Spinal cord (tissue), 10 donors: ENCODE results near the gene MRPS34. TPM values are rescaled to one million over a fixed set of nuclear protein-coding genes. Genes with fewer than 3 reads are reported as not detected.
A peak's percentile ranks its signal among the peaks of the same experiment; 100 is the strongest.

ENCODE experiments used
- DNase-seq, 6 donors: peaks; one replicate each; pipeline versions ENCODE4 v3.0.0 to v3.0.0-alpha.2; 2013 to 2015; ENCODE audit warnings: low spot score in 6 of 6, low read depth in 4 of 6
- H3K27ac ChIP-seq: one replicate; pipeline ENCODE4 v1.5.1; 2013; ENCODE audit warnings: low read depth, low read length, control low read depth
- H3K27me3 ChIP-seq: one replicate; pipeline ENCODE4 v1.6.1; 2013; ENCODE audit warnings: low read length; ENCODE audit not compliant: control insufficient read depth, insufficient read depth
- H3K36me3 ChIP-seq: one replicate; pipeline ENCODE4 v1.6.1; 2013; ENCODE audit warnings: low read length; ENCODE audit not compliant: control insufficient read depth, insufficient read depth
- H3K4me1 ChIP-seq: one replicate; pipeline ENCODE4 v1.6.1; 2013; ENCODE audit warnings: low read length; ENCODE audit not compliant: control insufficient read depth, insufficient read depth
- H3K4me3 ChIP-seq: one replicate; pipeline ENCODE4 v1.5.1; 2013; ENCODE audit warnings: low read depth, low read length, control low read depth
- H3K9me3 ChIP-seq: one replicate; pipeline ENCODE4 v1.6.1; 2013; ENCODE audit warnings: low read length; ENCODE audit not compliant: control insufficient read depth, insufficient read depth
- WGBS: methylation state at CpG from one replicate; pipeline ENCODE4 v1.1.5; 2013; ENCODE audit warnings: missing lambda C conversion rate; ENCODE audit not compliant: insufficient coverage; 5-methylcytosine and 5-hydroxymethylcytosine counted together
- long read RNA-seq, 4 donors: transcript quantifications; one replicate each; lab custom pipeline, GENCODE V29; 2026
- polyA plus RNA-seq, 2 donors: library from polyadenylated mRNA; unstranded; fragments of 120-200 nt; gene quantifications; one replicate each; pipeline ENCODE4 v1.2.1, GENCODE V29; 2013; ENCODE audit not compliant: insufficient read length in 2 of 2
- total RNA-seq, 2 donors: library from RNA; depleted of rRNA in 1 of 2; stranded (reverse); fragments of 120-200 nt in 1 of 2; fragments of >200 nt in 1 of 2; gene quantifications; one replicate each; pipeline versions ENCODE4 v1.2.3 to v1.2.4, GENCODE V29; 2013 to 2014
- donor health status: healthy.

The MRPS34 gene
- 10 to 100 TPM; 22.9 to 76.7 TPM for total RNA-seq
- 10 to 100 TPM; 80.8 to 86.5 TPM for polyA plus RNA-seq
- long read RNA-seq, donor 1, transcript MRPS34-201 (3 exons, 1,040 nt) = minor isoform, 7 of 92 reads
- long read RNA-seq, donor 1, transcript MRPS34-203 (2 exons, 713 nt) = minor isoform, 6 of 92 reads
- long read RNA-seq, donor 1, transcript MRPS34-202 (3 exons, 1,024 nt) = major isoform, 62 of 92 reads
- long read RNA-seq, donor 1, partial matches to known transcripts = 17 of 92 reads
- long read RNA-seq, donor 1, other reads (novel, unspliced or antisense) = 0 of 92 reads
- long read RNA-seq, donor 2, transcript MRPS34-202 (3 exons, 1,024 nt) = major isoform, 26 of 31 reads
- long read RNA-seq, donor 2, partial matches to known transcripts = 0 of 31 reads
- long read RNA-seq, donor 2, other reads (novel, unspliced or antisense) = 0 of 31 reads
- long read RNA-seq, donor 3, transcript MRPS34-202 (3 exons, 1,024 nt) = major isoform, 30 of 38 reads
- long read RNA-seq, donor 3, partial matches to known transcripts = 0 of 38 reads
- long read RNA-seq, donor 3, other reads (novel, unspliced or antisense) = 0 of 38 reads
- long read RNA-seq, donor 4, transcript MRPS34-203 (2 exons, 713 nt) = minor isoform, 6 of 83 reads
- long read RNA-seq, donor 4, transcript MRPS34-202 (3 exons, 1,024 nt) = major isoform, 62 of 83 reads
- long read RNA-seq, donor 4, partial matches to known transcripts = 0 of 83 reads
- long read RNA-seq, donor 4, other reads (novel, unspliced or antisense) = 12 of 83 reads

DNA sequence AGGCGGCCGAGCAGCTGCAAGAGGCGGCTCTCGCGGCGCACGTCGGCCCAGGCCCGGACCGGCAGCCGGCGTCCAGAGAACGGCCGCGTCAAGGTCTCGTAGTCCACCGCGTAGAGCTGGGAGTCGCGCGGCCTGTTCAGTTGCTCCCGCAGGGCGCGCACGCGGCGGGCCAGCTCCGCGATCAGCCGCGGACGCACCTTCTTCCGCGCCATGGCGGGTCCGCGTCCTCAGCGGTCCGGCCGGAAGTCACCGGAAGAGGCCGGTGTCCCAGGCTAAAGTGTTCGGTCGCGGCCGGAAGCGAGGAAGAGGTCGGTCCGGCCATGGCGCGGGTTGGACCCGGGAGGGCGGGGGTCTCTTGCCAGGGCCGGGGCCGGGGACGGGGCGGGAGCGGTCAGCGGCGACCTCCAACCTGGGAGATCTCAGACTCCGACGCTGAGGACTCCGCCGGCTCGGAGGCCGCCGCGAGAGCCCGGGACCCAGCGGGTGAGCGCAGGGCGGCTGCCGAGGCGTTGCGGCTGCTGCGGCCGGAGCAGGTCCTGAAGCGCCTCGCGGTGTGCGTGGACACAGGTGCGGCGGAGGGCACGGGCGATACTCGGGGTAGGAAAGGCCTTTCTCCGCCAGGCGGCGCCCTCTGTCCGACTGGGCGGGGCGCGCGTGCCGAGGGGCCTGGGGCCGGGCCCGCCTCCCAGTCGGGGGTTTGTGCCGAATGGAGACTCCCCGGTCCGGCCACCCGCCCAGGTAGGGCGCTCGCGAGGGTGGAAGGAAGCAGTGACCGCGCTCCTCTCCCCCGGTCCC lies at the start of gene MRPS34:
MRPS34 (minus strand) TSS at position 227 of the 795 bp plus-strand sequence; CDS start at position 212, 15 bp downstream.
- Histone ChIP-seq H3K4me1 (peaks cover 48% of the 10 kb centered on the region), H3K36me3 (peaks cover 80% of the 10 kb centered on the region), H3K27ac (no peak within 1 kb of the TSS), H3K9me3 (no peaks in the 10 kb centered on the region), H3K4me3 (peak within 1 kb of the TSS; percentile 68), H3K27me3 (no peaks in the 10 kb centered on the region)
- under 1% methylated on average over 108 of the region's 108 CpGs for WGBS
- DNase-seq = peak in 5 of 6 donors; percentile 70 to 95 (median 76)

DNA sequence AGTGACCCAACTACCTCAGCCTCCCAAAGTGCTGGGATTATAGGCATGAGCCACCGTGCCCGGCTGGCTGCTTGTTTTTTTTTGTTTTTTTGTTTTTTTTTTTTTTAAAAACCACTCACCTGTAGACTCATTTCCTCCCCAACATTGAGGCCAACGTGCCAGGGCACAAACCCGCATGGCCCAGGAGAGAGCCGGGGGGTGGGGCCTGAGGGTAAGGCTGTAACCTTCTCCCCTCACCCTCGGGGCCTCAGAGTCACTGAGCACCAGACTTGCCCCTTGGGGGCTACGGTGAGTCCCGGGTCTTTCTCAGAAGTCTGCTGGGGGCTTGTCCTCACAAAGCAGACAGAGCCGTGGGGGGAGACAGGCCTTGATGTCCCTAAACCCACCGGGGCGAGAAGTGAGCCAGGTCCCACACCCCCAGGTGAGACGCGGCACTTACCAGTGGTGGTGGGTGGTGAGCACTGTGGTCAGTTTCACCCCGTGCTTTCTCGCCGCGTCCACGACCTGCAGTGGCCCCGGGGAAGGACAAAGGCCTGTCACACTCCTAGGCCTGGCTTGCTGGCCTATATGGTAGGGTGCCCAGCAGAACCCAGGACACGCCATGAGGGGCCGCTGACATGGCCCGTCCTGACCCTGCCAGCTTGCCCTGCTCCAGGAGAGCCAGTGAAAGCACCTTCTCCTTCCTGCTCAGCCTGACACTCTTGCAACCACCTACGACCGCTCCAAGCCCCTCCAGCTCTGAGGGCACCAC lies 49.1 kb upstream of the MRPS34 start:
- no peaks in the 10 kb centered on the region for H3K9me3 ChIP-seq
- DNase-seq = no peak
- H3K36me3 ChIP-seq = peaks cover 69% of the 10 kb centered on the region
- 96% methylated on average over 20 of the region's 24 CpGs for WGBS
- H3K4me1 ChIP-seq = peaks cover 15% of the 10 kb centered on the region
- no peaks in the 10 kb centered on the region for H3K27me3 ChIP-seq
- no peak overlapping the region for H3K27ac ChIP-seq
- no peak overlapping the region for H3K4me3 ChIP-seq

DNA sequence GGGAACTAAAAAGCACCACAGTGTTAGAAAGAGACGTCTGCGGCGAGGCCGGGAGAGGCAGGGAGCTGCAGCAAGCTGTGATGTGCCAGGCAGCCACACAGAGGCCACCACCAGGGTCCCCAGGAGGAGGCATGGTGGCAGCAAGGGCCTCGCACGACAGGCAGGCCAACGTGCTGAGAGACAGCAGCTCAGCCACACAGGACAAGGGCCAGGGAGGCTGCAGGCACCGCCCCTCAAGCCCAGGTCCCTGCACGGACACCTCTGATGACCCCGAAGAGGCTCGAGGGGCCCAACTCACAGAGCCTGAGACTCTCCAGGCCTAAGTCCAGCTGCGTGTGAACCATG lies 48.0 kb upstream of the MRPS34 start:
- Histone ChIP-seq H3K4me1 (peaks cover 14% of the 10 kb centered on the region), H3K9me3 (no peaks in the 10 kb centered on the region), H3K36me3 (peaks cover 80% of the 10 kb centered on the region), H3K4me3 (no peak overlapping the region), H3K27ac (no peak overlapping the region), H3K27me3 (no peaks in the 10 kb centered on the region)
- WGBS = 95% methylated on average over 12 of the region's 12 CpGs
- DNase-seq = no peak

DNA sequence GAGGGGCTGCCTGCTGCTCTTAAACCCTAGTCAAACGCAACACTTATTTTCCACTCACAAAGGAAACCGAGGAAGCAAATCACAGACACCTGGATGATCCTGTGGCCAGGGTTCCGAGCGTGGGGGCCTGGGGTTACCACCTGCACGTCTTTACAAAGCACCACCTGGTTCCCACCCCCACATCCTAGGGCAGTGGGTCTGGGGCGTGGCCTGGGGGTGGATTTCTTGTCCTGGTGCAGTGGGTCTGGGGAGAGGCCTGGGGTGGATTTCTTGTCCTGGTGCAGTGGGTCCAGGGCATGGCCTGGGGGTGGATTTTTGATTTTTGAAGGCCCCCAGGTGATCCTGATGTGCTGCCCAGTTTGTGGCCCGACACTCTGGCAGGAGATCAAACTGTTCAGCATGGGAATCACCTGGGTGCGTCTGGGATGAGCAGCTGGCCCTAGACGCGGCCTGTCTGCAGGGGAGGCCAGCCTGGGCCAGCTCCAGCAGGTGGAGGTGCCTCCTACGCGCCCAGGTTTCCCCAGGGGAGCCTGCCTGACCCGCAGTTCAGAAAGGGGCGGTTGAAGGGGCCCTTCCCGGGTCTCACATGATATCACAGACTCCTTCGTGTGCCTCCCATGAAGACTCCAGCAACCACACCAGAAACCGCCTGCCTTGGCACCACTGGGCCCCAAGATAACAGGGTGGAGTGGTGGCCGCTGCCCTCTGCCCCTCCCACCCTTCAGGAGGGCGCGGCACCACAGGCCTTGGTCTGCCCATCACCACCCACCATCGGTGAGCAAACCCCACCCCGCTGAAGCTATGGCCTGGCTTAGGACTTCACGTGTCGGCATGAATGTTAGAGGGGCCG lies 47.4 kb upstream of the MRPS34 start:
- 94% methylated on average over 21 of the region's 25 CpGs for WGBS
- H3K4me3 ChIP-seq = no peak overlapping the region
- no peaks in the 10 kb centered on the region for H3K9me3 ChIP-seq
- H3K27me3 ChIP-seq = no peaks in the 10 kb centered on the region
- peaks cover 84% of the 10 kb centered on the region for H3K36me3 ChIP-seq
- no peak for DNase-seq
- no peak overlapping the region for H3K27ac ChIP-seq
- H3K4me1 ChIP-seq = peaks cover 8% of the 10 kb centered on the region

DNA sequence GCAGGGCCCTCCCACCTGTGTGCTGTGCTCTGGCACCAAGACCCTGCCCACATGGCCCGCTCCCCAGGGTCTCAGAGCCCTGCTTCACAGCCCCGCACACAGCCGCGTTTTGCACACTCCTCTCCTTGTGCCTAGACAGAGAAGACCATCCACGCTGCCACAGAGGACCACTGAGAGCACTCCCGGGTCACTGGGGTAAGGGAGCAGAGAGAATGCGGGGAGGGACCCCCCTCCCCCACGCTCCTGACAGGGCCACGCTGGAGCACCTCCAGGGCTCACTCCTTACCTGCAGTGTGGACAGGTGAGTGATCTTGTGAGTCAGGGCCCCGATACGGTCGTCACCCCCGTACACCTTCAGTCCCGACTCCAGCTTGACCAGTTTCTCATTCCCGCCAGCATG lies 46.7 kb upstream of the MRPS34 start:
- WGBS = 97% methylated on average over 10 of the region's 15 CpGs
- H3K4me1 ChIP-seq = peaks cover 3% of the 10 kb centered on the region
- H3K27me3 ChIP-seq = no peaks in the 10 kb centered on the region
- peaks cover 80% of the 10 kb centered on the region for H3K36me3 ChIP-seq
- H3K9me3 ChIP-seq = no peaks in the 10 kb centered on the region
- H3K4me3 ChIP-seq = no peak overlapping the region
- DNase-seq = no peak
- no peak overlapping the region for H3K27ac ChIP-seq

DNA sequence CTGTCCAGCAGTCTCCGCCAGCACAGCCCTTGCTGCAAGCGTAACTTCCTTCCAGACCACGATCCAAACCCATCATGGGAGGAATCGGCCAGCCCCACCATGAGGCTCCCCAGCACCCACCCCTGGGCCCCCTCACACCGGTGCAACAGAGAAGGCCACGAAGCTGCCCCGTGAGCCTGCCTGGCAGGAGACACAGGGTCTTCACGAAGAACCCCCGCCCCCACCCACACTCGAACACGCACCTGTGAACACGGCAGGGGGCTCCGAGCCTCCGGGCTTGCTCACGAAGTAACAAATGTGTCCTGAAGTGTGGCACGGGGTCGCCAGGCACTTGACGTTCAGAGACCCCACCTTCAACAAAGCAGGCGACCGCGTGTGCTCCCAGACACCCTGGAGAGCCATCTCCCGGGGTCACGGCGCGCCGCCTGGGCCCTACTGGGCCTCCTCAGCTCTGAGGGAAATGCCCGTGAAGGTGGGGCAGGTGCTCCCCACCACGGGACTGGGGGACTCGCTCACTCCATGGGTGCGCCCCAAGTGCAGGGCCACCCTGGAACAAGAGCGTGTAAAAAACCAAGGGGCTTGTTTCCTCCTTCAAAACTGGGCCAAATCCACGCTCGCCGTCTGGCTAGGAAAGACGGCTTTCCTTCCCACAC lies 46.1 kb upstream of the MRPS34 start:
- H3K27me3 ChIP-seq = no peaks in the 10 kb centered on the region
- H3K4me3 ChIP-seq = no peak overlapping the region
- peaks cover 3% of the 10 kb centered on the region for H3K4me1 ChIP-seq
- H3K36me3 ChIP-seq = peaks cover 82% of the 10 kb centered on the region
- H3K27ac ChIP-seq = no peak overlapping the region
- DNase-seq = no peak
- WGBS = 92% methylated on average over 34 of the region's 35 CpGs
- no peaks in the 10 kb centered on the region for H3K9me3 ChIP-seq

DNA sequence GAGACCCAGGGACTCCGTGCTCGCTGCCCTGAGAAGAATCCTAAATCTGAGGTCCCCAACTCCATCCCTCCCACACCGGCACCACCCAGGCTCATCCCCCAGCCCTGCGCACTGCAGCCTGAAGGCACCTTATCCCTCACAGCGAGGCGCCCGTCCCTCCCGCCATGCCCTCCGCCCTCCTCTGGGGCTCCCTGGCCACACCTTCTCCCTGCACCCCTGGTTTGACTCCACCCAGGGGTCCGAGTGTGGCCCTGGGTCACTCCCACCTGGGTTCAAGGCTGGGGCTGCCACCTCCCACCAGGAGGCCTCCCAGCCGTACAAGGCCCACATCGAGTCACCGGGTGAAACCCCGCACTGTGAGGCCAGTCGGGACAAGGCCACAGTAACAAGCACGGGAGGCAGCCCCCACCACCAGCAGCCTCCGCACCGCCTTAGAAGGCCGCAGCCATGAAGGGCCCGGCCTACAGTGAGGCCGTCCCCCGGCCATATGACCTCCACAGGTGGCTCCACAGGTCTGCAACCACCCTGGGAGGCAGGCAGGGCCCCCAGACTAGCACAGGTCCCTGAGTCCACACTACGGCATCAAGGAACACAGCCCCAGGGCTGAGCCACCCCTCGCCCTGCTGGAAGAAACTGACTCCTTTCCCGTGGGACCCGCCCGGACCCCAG lies 45.4 kb upstream of the MRPS34 start:
- 96% methylated on average over 27 of the region's 27 CpGs for WGBS
- no peak overlapping the region for H3K27ac ChIP-seq
- peaks cover 86% of the 10 kb centered on the region for H3K36me3 ChIP-seq
- DNase-seq = no peak
- H3K27me3 ChIP-seq = no peaks in the 10 kb centered on the region
- H3K4me1 ChIP-seq = no peaks in the 10 kb centered on the region
- H3K4me3 ChIP-seq = no peak overlapping the region
- no peaks in the 10 kb centered on the region for H3K9me3 ChIP-seq

DNA sequence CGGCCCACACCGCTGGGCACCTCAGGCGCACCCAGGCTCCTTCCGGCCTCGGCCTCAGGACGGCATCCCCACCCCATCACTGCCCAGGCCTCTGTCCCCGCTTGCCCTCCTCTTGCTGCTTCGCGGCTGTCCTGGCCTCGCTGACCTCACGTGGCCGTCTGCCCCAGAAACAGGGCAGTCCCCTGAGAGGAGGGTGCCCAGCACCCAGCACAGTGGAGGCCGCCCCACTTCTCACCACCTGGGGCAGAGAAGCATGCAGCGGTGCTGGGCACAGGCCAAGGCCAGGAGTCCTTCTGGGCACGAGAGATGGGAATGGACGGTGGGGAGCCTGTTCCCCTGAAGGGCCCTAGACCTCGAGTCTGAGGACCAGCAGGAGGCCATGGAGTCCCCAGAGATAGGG lies 44.8 kb upstream of the MRPS34 start:
- no peaks in the 10 kb centered on the region for H3K27me3 ChIP-seq
- H3K27ac ChIP-seq = no peak overlapping the region
- no peak for DNase-seq
- H3K4me1 ChIP-seq = no peaks in the 10 kb centered on the region
- WGBS = 95% methylated on average over 16 of the region's 17 CpGs
- H3K36me3 ChIP-seq = peaks cover 86% of the 10 kb centered on the region
- H3K4me3 ChIP-seq = no peak overlapping the region
- H3K9me3 ChIP-seq = no peaks in the 10 kb centered on the region
